ENCODE results near the gene AARSD1.

Gene AARSD1

DNA sequence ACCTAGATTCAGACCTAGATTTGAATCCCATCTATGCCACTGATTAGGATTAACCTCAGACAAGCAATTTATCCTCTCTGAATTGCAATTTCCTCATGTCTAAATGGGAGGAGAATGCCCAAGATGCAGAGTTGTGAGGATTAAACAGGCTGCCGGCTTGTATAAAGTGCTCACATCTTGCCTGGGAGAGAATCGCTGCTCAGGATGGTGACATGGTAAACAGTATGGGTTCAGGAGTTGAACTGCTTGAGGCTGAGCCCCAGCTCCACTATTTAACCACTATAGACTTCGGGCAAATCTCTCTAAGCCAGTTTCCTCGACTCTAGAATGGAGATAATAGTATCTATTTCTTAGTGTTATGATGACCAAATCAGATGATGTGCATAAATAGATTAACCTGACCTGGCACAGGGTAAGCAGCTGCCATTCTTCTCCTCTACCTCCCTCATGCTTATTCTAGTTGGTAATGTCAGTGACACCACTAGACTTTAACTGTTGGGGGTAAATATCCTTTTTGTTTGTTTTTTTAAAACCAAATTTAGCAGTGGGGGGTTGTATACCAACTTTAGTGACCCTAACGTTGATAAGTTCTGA lies 33.2 kb upstream of the AARSD1 start:
- TF ChIP-seq, protein P1, sequence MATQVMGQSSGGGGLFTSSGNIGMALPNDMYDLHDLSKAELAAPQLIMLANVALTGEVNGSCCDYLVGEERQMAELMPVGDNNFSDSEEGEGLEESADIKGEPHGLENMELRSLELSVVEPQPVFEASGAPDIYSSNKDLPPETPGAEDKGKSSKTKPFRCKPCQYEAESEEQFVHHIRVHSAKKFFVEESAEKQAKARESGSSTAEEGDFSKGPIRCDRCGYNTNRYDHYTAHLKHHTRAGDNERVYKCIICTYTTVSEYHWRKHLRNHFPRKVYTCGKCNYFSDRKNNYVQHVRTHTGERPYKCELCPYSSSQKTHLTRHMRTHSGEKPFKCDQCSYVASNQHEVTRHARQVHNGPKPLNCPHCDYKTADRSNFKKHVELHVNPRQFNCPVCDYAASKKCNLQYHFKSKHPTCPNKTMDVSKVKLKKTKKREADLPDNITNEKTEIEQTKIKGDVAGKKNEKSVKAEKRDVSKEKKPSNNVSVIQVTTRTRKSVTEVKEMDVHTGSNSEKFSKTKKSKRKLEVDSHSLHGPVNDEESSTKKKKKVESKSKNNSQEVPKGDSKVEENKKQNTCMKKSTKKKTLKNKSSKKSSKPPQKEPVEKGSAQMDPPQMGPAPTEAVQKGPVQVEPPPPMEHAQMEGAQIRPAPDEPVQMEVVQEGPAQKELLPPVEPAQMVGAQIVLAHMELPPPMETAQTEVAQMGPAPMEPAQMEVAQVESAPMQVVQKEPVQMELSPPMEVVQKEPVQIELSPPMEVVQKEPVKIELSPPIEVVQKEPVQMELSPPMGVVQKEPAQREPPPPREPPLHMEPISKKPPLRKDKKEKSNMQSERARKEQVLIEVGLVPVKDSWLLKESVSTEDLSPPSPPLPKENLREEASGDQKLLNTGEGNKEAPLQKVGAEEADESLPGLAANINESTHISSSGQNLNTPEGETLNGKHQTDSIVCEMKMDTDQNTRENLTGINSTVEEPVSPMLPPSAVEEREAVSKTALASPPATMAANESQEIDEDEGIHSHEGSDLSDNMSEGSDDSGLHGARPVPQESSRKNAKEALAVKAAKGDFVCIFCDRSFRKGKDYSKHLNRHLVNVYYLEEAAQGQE (IDR thresholded peaks at IDR 0.05; ENCODE audit: insufficient read depth in 1 of 2, low read depth in 2 of 2, low read length in 2 of 2), result no peak
- TF ChIP-seq FOXP2 (optimal IDR thresholded peaks at IDR 0.05; ENCODE audit: borderline replicate concordance, extremely low read depth, extremely low read length, insufficient read depth), result no peak
- TF ChIP-seq SIN3A (IDR thresholded peaks at IDR 0.05; ENCODE audit: borderline replicate concordance, insufficient read depth, low read length), result no peak
- TF ChIP-seq TAF1 (IDR thresholded peaks at IDR 0.05; ENCODE audit: borderline replicate concordance, insufficient read depth, low read length), result no peak
- TF ChIP-seq POLR2AphosphoS5 (IDR thresholded peaks at IDR 0.05; ENCODE audit: low read depth, low read length), result no peak

DNA sequence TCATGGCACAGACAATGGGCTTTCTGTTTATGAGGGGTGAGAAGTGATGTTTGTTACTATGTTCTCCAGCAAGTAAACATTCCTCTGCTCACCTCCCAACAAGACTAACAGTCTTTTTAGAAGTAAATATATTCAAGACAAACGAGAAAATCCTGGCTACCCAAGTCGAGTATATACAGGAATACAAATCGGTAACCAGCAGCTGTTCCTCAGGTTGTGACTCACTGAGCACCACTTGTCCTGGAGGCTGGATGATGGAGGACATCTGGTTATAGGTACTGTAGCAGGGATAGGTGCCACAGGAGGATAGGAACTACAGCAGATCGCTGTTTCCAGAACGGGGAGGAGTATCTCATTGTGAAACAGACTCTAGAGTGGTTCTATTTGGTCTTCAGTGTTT lies 28.6 kb upstream of the AARSD1 start:
- TF ChIP-seq TAF1 (IDR thresholded peaks at IDR 0.05; ENCODE audit: borderline replicate concordance, insufficient read depth, low read length) (no peak), POLR2AphosphoS5 (IDR thresholded peaks at IDR 0.05; ENCODE audit: low read depth, low read length) (no peak), FOXP2 (optimal IDR thresholded peaks at IDR 0.05; ENCODE audit: borderline replicate concordance, extremely low read depth, extremely low read length, insufficient read depth) (no peak), SIN3A (IDR thresholded peaks at IDR 0.05; ENCODE audit: borderline replicate concordance, insufficient read depth, low read length) (no peak)
- TF ChIP-seq, protein P1 (IDR thresholded peaks at IDR 0.05; ENCODE audit: insufficient read depth in 1 of 2, low read depth in 2 of 2, low read length in 2 of 2), result no peak

DNA sequence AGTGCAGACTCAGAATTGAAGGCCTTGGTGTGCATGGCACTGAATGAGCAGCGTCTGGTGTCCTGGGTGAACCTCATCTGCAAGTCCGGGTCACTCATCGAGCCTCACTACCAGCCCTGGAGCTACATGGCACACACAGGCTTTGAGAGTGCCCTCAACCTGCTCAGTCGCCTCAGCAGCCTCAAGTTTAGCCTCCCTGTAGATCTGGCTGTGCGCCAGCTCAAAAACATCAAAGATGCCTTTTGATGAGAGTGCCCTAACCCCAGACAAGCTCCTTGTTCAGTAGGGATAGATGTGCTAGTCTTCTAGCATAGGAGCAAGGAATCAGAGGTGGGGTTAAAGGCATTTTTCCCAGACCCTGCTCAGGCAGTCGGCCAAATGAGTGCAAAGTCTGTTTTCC lies 27.2 kb upstream of the AARSD1 start:
- TF ChIP-seq, protein P1 (IDR thresholded peaks at IDR 0.05; ENCODE audit: insufficient read depth in 1 of 2, low read depth in 2 of 2, low read length in 2 of 2), result no peak
- no peak for TF ChIP-seq TAF1 (IDR thresholded peaks at IDR 0.05; ENCODE audit: borderline replicate concordance, insufficient read depth, low read length)
- no peak for TF ChIP-seq FOXP2 (optimal IDR thresholded peaks at IDR 0.05; ENCODE audit: borderline replicate concordance, extremely low read depth, extremely low read length, insufficient read depth)
- TF ChIP-seq SIN3A (IDR thresholded peaks at IDR 0.05; ENCODE audit: borderline replicate concordance, insufficient read depth, low read length), result no peak
- TF ChIP-seq POLR2AphosphoS5 (IDR thresholded peaks at IDR 0.05; ENCODE audit: low read depth, low read length), result no peak

DNA sequence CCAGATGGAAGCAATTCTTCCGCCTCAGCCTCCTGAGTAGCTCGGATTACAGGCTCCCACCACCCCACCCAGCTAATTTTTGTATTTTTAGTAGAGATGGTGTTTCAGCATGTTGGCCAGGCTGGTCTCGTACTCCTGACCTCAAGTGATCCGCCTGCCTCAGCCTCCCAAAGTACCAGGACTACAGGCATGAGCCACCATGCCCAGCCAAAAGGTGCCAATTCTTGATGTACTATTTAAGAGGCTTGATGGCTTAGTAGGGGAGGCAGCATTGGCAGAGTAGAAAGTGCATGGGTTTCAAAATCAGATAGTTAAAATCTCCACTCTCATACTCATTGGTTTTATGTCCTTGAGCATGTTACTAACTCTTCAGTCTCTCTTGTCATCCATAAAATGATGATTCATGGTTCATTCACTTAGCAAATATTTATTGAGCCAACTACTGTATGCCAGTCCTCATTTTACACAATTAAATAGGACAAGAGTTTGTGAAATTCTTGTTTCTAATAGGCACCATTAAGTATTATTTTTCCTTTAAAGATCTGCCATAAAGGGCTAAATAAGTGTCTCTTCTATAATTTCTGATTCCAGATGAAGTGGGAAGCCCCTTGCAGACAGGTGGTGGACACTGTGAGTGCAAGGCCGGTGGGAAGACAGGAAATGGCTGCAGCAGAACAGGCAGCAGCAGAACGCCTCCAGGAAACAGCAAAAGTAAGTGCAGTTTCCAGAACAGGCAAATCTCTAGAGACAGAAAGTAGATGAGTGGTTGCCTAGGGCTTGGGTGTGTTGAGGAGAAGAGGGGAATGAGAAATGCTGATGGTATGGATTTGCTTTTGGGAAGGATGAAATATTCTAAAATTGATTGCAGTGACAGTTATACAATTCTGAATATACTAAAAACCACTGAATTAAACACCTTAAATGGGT lies 25.7 kb upstream of the AARSD1 start:
- TF ChIP-seq POLR2AphosphoS5 (IDR thresholded peaks at IDR 0.05; ENCODE audit: low read depth, low read length), result no peak
- no peak for TF ChIP-seq TAF1 (IDR thresholded peaks at IDR 0.05; ENCODE audit: borderline replicate concordance, insufficient read depth, low read length)
- TF ChIP-seq FOXP2 (optimal IDR thresholded peaks at IDR 0.05; ENCODE audit: borderline replicate concordance, extremely low read depth, extremely low read length, insufficient read depth), result no peak
- TF ChIP-seq, protein P1 (IDR thresholded peaks at IDR 0.05; ENCODE audit: insufficient read depth in 1 of 2, low read depth in 2 of 2, low read length in 2 of 2), result no peak
- TF ChIP-seq SIN3A (IDR thresholded peaks at IDR 0.05; ENCODE audit: borderline replicate concordance, insufficient read depth, low read length), result no peak
